GM12892 (cell line): ENCODE data around the gene SLIT3.

Experiments
- POLR2AphosphoS5 ChIP-seq: IDR thresholded peaks from 2 replicates; pipeline ENCODE4 v1.6.1; 2011; ENCODE audit warnings: low read depth, low read length, control low read depth
- TAF1 ChIP-seq: IDR thresholded peaks from 2 replicates; pipeline ENCODE4 v1.6.1; 2011; ENCODE audit warnings: low read depth, mild to moderate bottlenecking, control low read depth, low read length, borderline replicate concordance

- TF ChIP-seq TAF1 (no peak), POLR2AphosphoS5 (no peak)
Measured at GRCh38 chr5:168837852-168838251, 463.1 kb downstream of the SLIT3 start.
